DND-41 (cell line): ENCODE measurements around the gene ATP4B.

Experiments used
- ATAC-seq: fragments of 200-7000 bp; cut with Tn5 transposase; 3 replicates; pipeline ENCODE4 v1.9.1; 2021; ENCODE audit warnings: low read depth; ENCODE audit not compliant: insufficient read depth
- DNase-seq: peaks from one replicate; pipeline ENCODE4 v3.0.0-alpha.2; 2020
- H2AFZ ChIP-seq: 2 replicates; pipeline ENCODE4 v1.6.0; 2012; ENCODE audit warnings: low read depth, low read length
- H3K27ac ChIP-seq: 2 replicates; pipeline ENCODE4 v1.5.1; 2012; ENCODE audit warnings: low read length, inconsistent platforms
- H3K27me3 ChIP-seq: fragments of 200-600 bp; sonication (generic); 2 replicates; pipeline ENCODE4 v1.6.0; 2012; ENCODE audit warnings: low read length, mild to moderate bottlenecking, inconsistent platforms; ENCODE audit not compliant: insufficient read depth, poor library complexity
- H3K36me3 ChIP-seq: 2 replicates; pipeline ENCODE4 v1.5.1; 2012; ENCODE audit warnings: low read length, inconsistent platforms; ENCODE audit not compliant: insufficient read depth
- H3K4me1 ChIP-seq: 2 replicates; pipeline ENCODE4 v1.5.1; 2012; ENCODE audit warnings: mild to moderate bottlenecking, low read length; ENCODE audit not compliant: insufficient read depth
- H3K4me2 ChIP-seq: 2 replicates; pipeline ENCODE4 v1.6.0; 2012; ENCODE audit warnings: mild to moderate bottlenecking, moderate library complexity, low read length, inconsistent platforms; ENCODE audit not compliant: insufficient read depth
- H3K4me3 ChIP-seq, 2 experiments: fragments of 200-600 bp in 1 of 2; shearing (Covaris generic) in 1 of 2; 2 replicates each; pipeline ENCODE4 v1.5.1; 2012 to 2016; ENCODE audit warnings: inconsistent platforms in 2 of 2, low read length in 2 of 2, mild to moderate bottlenecking in 2 of 2, low read depth in 1 of 2, moderate library complexity in 1 of 2
- H3K79me2 ChIP-seq: 2 replicates; pipeline ENCODE4 v1.6.0; 2012; ENCODE audit warnings: low read length, inconsistent platforms; ENCODE audit not compliant: insufficient read depth
- H3K9ac ChIP-seq: 2 replicates; pipeline ENCODE4 v1.6.0; 2012; ENCODE audit warnings: low read depth, mild to moderate bottlenecking, inconsistent platforms, low read length, moderate library complexity
- H3K9me3 ChIP-seq: 2 replicates; pipeline ENCODE4 v1.5.1; 2012; ENCODE audit warnings: low read length, moderate library complexity, mild to moderate bottlenecking, inconsistent platforms; ENCODE audit not compliant: insufficient read depth, severe bottlenecking
- H4K20me1 ChIP-seq: 2 replicates; pipeline ENCODE4 v1.6.0; 2012; ENCODE audit warnings: low read length; ENCODE audit not compliant: insufficient read depth
- EZH2 ChIP-seq: IDR thresholded peaks from 3 replicates; pipeline ENCODE4 v1.6.1; 2012; ENCODE audit warnings: borderline replicate concordance, low read depth, mild to moderate bottlenecking, moderate library complexity, low read length, inconsistent platforms; ENCODE audit not compliant: severe bottlenecking
- TF ChIP-seq, protein P1 (sequence below): IDR thresholded peaks from 2 replicates; pipeline ENCODE4 v1.5.1; 2012; ENCODE audit warnings: borderline replicate concordance, low read length, moderate library complexity, mild to moderate bottlenecking; ENCODE audit not compliant: poor library complexity, severe bottlenecking; ENCODE audit errors: extremely low read depth

The ATP4B gene

DNA sequence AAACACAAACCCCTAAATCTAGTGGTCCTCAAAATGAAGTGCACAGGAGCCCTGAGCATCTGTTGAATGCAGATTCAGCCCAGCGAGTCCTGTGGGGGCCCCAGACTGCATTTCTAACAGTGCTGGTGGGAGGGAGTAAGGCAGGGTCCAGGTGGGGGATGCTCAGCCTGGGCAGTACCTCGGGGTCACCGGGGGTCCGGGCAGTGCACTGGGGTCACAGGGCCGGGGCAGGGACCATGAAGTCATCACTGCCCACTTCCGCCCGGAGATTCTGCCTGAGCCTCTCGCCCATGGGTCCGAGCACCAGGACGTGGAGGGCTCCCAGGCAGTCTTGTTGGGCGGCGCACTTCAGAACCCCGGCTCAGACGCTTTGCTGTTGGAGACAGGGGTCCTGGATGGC lies 838 bp upstream of the ATP4B start:
- ATAC-seq: no peak
- TF ChIP-seq, protein P1, sequence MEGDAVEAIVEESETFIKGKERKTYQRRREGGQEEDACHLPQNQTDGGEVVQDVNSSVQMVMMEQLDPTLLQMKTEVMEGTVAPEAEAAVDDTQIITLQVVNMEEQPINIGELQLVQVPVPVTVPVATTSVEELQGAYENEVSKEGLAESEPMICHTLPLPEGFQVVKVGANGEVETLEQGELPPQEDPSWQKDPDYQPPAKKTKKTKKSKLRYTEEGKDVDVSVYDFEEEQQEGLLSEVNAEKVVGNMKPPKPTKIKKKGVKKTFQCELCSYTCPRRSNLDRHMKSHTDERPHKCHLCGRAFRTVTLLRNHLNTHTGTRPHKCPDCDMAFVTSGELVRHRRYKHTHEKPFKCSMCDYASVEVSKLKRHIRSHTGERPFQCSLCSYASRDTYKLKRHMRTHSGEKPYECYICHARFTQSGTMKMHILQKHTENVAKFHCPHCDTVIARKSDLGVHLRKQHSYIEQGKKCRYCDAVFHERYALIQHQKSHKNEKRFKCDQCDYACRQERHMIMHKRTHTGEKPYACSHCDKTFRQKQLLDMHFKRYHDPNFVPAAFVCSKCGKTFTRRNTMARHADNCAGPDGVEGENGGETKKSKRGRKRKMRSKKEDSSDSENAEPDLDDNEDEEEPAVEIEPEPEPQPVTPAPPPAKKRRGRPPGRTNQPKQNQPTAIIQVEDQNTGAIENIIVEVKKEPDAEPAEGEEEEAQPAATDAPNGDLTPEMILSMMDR: no peak
- TF ChIP-seq EZH2: no peak
- no peak for DNase-seq
- no peaks in the 10 kb centered on the region for H3K9me3 ChIP-seq
- no peak overlapping the region for H3K9ac ChIP-seq
- H3K79me2 ChIP-seq: no peaks in the 10 kb centered on the region
- no peak overlapping the region for H2AFZ ChIP-seq
- no peaks in the 10 kb centered on the region for H3K4me1 ChIP-seq
- H3K4me3 ChIP-seq: no peak overlapping the region
- H3K27ac ChIP-seq: no peak overlapping the region
- no peaks in the 10 kb centered on the region for H3K36me3 ChIP-seq
- H4K20me1 ChIP-seq: peaks cover 11% of the 10 kb centered on the region; the same call in 1 of the 2 replicates
- H3K4me2 ChIP-seq: no peak overlapping the region
- no peaks in the 10 kb centered on the region for H3K27me3 ChIP-seq

DNA sequence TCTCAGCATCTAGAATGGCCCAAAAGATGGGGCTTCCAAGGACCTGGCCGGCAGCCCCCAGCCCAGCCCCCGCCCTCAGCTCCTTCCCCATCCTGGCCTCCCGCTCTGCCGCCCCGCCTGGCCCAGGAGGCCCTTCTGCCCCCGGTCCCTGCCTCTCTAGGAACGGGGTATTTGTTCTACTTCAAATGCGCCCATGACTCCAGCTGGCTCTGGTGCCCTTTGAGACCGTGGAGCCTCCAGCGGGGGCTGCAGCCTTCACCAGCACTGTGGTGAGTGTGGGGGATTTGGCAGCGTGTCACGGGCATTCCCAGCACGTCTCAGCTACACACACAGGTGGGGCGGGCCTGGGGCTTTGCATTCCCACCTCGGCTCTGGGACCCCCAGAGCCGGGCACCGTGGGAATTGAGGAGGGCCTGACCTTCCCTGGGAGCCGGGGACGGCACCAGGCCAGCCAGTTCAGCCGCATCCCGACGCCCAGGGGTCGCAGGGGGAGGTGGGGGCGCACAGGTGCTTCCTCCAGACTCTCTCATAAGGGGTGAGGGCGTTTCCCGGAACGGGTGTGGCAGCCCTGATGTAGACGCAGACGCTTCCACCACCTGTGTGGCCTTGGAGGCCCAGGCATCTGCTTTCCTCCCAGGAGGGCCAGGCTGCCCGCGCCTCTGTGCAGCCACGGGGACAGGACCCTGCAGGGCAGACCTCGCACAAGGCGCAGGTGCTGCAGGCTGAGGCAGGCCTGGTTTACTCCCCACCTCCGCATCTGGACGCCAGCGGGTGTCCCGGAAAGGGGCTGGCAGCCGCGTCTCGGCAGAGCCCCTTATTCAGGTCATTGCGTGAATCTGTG lies 947 bp downstream of the ATP4B start:
- Histone ChIP-seq H3K36me3 (no peaks in the 10 kb centered on the region), H2AFZ (no peak overlapping the region), H3K4me2 (no peak overlapping the region), H3K4me1 (no peaks in the 10 kb centered on the region), H3K9me3 (no peaks in the 10 kb centered on the region), H3K27me3 (no peaks in the 10 kb centered on the region), H4K20me1 (peaks cover 13% of the 10 kb centered on the region; the same call in 1 of the 2 replicates), H3K4me3 (no peak overlapping the region), H3K9ac (no peak overlapping the region), H3K79me2 (no peaks in the 10 kb centered on the region), H3K27ac (no peak overlapping the region)
- TF ChIP-seq EZH2: no peak
- TF ChIP-seq, protein P1: no peak
- DNase-seq (no peak), ATAC-seq (no peak)

DNA sequence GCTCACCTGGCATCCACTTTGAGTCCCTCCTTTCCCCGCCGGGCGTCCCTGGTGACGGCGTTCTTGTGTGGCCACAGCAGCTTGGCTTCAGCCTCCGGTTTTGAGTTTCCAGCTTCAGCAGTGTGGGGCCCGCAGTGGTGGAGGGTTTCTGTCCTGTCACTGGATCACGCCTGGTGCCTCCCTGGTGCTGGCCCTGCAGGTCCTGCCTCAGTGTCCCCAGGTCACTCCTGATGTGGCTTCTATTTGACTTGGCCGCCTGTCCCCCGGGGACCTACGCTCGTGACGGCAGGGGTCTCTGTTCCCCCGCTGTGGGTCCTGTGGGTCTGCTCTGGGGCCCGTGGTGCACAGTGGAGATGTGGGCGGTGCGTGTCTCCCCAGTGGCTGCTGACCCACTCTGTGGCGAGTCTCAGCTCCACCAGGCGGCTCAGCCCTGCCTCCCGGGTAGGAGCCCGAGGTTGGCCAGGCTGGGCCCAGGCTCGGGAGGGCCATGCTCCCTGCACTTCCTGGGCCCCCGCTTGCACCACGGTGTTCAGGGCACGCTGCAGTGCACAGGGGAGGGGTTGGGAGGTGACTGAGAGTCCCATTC lies 1.9 kb downstream of the ATP4B start:
- no peaks in the 10 kb centered on the region for H3K27me3 ChIP-seq
- no peak for ATAC-seq
- H3K4me2 ChIP-seq: no peak overlapping the region

More for the DNA sequence above, 1.9 kb downstream of the ATP4B start:
- Histone ChIP-seq H4K20me1 (peaks cover 13% of the 10 kb centered on the region; the same call in 1 of the 2 replicates), H3K36me3 (no peaks in the 10 kb centered on the region), H3K79me2 (no peaks in the 10 kb centered on the region), H3K4me1 (no peaks in the 10 kb centered on the region), H3K9me3 (no peaks in the 10 kb centered on the region), H2AFZ (no peak overlapping the region), H3K4me3 (no peak overlapping the region), H3K9ac (no peak overlapping the region), H3K27ac (no peak overlapping the region)
- TF ChIP-seq, protein P1: no peak
- TF ChIP-seq EZH2: no peak
- no peak for DNase-seq
